BJ (cell line): ENCODE measurements around the gene GPBP1L1. TPM values are rescaled to one million over a fixed set of nuclear protein-coding genes. Genes with fewer than 3 reads are reported as not detected.

Source experiments
- CTCF ChIA-PET: fragments of 350-600 bp; formaldehyde crosslinking; extraction: SDS; loops from one replicate; lab custom pipeline; 2021; ENCODE audit warnings: antibody characterized with exemption, inconsistent platforms; lab: Yijun Ruan, JAX
- POLR2A ChIA-PET: fragments of 300-600 bp; sonication (Branson Sonifier 250); formaldehyde crosslinking; extraction: SDS; loops from one replicate; lab custom pipeline; 2021; ENCODE audit warnings: antibody characterized with exemption; lab: Charles Lee
- DNase-seq: peaks from one replicate; pipeline ENCODE4 v3.0.0-alpha.2; 2011; ENCODE audit warnings: low read depth
- H3K27me3 ChIP-seq: 2 replicates; pipeline ENCODE4 v1.6.0; 2011; ENCODE audit warnings: low read length; ENCODE audit not compliant: control insufficient read depth, insufficient read depth
- H3K36me3 ChIP-seq: 2 replicates; pipeline ENCODE4 v1.5.1; 2011; ENCODE audit warnings: low read length; ENCODE audit not compliant: control insufficient read depth, insufficient read depth
- H3K4me3 ChIP-seq: 2 replicates; pipeline ENCODE4 v1.5.1; 2011; ENCODE audit warnings: low read depth, mild to moderate bottlenecking, control low read depth, low read length
- polyA plus RNA-seq: library from polyadenylated mRNA; depleted of rRNA; stranded (reverse); fragments of >200 nt; gene quantifications from 2 replicates; pipeline ENCODE4 v1.2.3, GENCODE V29; 2011
- TF ChIP-seq, protein P1 (sequence below): IDR thresholded peaks from 2 replicates; pipeline ENCODE4 v1.5.1; 2011; ENCODE audit warnings: low read depth, mild to moderate bottlenecking, control low read depth, inconsistent platforms, low read length, moderate library complexity; ENCODE audit not compliant: insufficient read depth

Gene GPBP1L1
- polyA plus RNA-seq, 1 experiment = 42.8 TPM

DNA sequence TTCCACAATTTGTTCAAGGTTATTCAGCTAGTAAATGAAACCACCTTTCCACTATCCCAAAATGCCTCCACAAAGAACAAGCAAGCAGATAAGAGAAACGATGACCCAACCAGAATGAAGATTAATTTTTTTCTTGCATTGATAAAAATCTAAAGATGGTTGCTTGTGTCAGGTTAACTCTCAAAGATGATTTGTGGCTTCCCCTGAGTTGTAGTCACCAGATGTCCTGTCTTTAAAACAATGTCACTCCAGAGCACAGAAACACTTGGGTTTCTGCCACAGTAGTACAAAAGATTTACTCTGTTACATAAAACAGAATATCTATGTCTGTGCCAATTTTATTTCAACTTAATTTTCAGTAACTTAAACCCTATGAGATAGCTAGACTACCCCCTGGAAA, 51.1 kb downstream of the GPBP1L1 start:
- Histone ChIP-seq H3K36me3 (peaks cover 14% of the 10 kb centered on the region), H3K27me3 (no peaks in the 10 kb centered on the region), H3K4me3 (no peak overlapping the region)
- POLR2A ChIA-PET = no interaction called here
- DNase-seq = no peak
- CTCF ChIA-PET = no interaction called here
- TF ChIP-seq, protein P1, sequence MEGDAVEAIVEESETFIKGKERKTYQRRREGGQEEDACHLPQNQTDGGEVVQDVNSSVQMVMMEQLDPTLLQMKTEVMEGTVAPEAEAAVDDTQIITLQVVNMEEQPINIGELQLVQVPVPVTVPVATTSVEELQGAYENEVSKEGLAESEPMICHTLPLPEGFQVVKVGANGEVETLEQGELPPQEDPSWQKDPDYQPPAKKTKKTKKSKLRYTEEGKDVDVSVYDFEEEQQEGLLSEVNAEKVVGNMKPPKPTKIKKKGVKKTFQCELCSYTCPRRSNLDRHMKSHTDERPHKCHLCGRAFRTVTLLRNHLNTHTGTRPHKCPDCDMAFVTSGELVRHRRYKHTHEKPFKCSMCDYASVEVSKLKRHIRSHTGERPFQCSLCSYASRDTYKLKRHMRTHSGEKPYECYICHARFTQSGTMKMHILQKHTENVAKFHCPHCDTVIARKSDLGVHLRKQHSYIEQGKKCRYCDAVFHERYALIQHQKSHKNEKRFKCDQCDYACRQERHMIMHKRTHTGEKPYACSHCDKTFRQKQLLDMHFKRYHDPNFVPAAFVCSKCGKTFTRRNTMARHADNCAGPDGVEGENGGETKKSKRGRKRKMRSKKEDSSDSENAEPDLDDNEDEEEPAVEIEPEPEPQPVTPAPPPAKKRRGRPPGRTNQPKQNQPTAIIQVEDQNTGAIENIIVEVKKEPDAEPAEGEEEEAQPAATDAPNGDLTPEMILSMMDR = no peak

DNA sequence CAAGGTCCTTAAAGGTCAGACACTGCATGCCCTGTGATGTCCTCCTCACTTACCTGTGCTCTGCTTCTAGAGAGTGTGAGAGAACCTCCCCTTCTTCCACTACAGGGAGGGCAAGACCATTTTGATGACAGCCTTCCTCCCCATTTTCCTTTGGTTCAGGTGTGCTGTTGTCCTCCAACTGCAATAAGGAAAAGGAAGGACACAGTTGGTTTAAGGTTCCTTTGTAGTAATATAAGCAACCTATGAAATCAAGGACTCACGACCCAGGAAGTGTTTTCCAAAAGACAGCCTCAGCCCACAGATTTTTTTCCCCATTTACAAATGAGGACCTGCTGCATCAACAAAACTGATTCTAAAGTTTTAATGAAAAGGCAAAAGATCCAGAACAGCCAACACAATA, 55.9 kb downstream of the GPBP1L1 start:
- no peak for DNase-seq
- no peaks in the 10 kb centered on the region for H3K27me3 ChIP-seq
- H3K4me3 ChIP-seq = no peak overlapping the region
- TF ChIP-seq, protein P1 = no peak
- ChIA-PET POLR2A (no interaction called here), CTCF (no interaction called here)
- H3K36me3 ChIP-seq = peaks cover 19% of the 10 kb centered on the region

DNA sequence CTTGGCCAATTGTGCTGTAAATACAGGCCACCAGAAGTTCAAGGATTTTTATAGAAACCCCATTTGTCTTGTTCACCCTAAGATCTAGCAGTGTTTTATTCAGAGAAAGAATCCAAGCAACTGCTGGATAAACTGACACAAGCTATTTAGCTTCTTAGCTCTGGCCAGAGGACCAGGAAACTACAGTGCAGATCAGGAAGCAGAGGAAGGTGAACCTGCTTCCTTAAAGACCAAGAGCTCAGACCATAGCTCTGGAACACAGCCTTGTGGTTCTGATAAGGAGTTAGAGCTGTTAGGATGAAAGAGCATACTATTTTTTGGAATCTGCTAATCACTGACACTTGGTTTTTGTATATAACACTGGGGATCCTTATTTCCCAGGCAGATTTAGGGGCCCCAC, 57.3 kb downstream of the GPBP1L1 start:
- H3K4me3 ChIP-seq = no peak overlapping the region
- H3K36me3 ChIP-seq = peaks cover 17% of the 10 kb centered on the region
- no peak for DNase-seq
- TF ChIP-seq, protein P1 = no peak
- POLR2A ChIA-PET = no interaction called here
- CTCF ChIA-PET = interaction anchor here (0.6 to 1.6 kb wide), 3 partner anchors 15 to 915 kb away, joined by 3 read pairs; no protein-coding TSS in a partner anchor
- H3K27me3 ChIP-seq = no peaks in the 10 kb centered on the region

DNA sequence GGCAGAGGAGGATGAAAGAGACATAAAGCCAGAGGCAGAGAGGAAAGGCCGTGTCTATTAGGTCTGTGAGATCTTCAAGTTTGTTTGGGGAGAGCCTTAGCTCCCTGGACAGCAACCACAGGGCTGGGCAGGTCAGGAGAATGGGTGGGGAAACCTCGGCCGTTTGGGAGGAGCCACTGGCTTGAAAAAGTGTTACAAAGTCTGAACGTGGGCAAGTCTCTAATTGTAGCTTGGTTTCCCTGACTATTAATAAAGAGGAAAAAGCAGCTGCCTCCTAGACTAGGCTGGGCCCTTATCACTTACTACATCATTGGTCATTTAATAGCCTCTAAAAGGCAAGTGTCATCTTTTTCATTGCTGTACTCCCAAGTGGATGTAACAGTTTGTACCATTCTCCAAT, 62.4 kb downstream of the GPBP1L1 start, which contains the start of gene CCDC17:
Gene CCDC17, minus strand, starts transcription at position 83 of the 400 bp plus-strand sequence. CDS start 145 bp downstream, outside the sequence.
- ChIA-PET POLR2A (no interaction called here), CTCF (interaction anchor here (0.8 to 1.0 kb wide), 2 partner anchors 10 to 27 kb away, joined by 3 to 4 read pairs; no protein-coding TSS in a partner anchor)
- Histone ChIP-seq H3K4me3 (no peak within 1 kb of the TSS), H3K36me3 (peaks cover 10% of the 10 kb centered on the region), H3K27me3 (no peaks in the 10 kb centered on the region)
- TF ChIP-seq, protein P1 = no peak
- DNase-seq = no peak

DNA sequence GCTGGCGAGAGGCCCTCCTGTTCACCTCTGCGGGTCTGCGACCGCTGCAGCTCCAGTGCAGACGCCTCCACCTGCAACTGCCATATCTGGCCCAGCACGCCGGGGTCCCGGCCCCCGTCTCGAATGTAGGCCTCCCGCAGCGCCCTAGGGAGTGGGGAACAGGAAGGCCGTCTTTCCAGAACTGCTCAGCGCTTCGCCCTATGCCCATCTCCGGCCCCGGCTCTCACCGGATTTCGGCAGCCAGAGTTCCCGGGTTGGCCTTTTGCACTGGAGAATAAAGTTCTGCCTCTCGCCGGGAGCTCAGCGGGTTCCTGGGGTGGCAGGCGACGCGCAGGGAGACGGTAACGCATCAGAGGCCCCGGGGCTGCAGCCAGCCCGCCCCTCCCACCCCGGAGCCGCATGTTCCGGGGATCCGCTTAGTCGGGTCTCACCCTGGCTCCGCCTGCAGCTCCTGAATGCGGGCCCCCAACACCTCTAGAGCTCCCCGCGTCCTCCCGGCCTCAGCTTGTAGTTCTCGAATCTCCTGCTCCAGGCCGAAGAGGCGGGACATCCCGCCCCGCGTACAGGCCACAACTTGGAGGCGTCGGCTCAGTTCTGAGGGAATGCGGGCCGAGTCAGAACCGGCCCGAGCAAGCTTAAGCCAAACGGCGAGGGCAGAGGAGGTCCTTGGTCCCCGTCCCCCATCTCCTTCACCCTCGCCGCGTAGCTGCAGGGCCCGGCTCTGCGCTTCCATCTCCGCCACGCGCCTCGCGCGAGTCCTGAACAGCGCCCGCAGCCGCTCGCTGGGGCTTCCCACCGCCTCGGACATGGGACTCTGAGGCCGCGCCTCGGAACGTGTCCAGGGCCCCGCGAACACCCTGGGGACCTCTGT, 63.6 kb downstream of the GPBP1L1 start:
- ChIA-PET POLR2A (no interaction called here), CTCF (interaction anchor here (1.4 kb wide), 1 partner anchor 14 kb away, joined by 3 read pairs; no protein-coding TSS in a partner anchor)
- Histone ChIP-seq H3K36me3 (peaks cover 7% of the 10 kb centered on the region), H3K27me3 (no peaks in the 10 kb centered on the region), H3K4me3 (no peak overlapping the region)
- DNase-seq = no peak
- TF ChIP-seq, protein P1 = no peak
